Prostate gland (tissue), 2 donors: Measurements from ENCODE around the gene GBGT1.

Experiments used
- CTCF ChIP-seq, 4 experiments: fragments of 200-600 bp in 2 of 4; fragments of 450-650 bp in 2 of 4; sonication (generic) in 2 of 4; IDR thresholded peaks; 1 replicate in 3 of 4; 2 replicates in 1 of 4; pipeline ENCODE4 v1.5.1; 2016 to 2019; ENCODE audit warnings: antibody characterized with exemption in 4 of 4, mild to moderate bottlenecking in 2 of 4, moderate library complexity in 2 of 4
- POLR2A ChIP-seq: fragments of 450-650 bp; IDR thresholded peaks from one replicate; pipeline ENCODE4 v1.6.1; 2016; ENCODE audit warnings: antibody characterized with exemption, mild to moderate bottlenecking

DNA sequence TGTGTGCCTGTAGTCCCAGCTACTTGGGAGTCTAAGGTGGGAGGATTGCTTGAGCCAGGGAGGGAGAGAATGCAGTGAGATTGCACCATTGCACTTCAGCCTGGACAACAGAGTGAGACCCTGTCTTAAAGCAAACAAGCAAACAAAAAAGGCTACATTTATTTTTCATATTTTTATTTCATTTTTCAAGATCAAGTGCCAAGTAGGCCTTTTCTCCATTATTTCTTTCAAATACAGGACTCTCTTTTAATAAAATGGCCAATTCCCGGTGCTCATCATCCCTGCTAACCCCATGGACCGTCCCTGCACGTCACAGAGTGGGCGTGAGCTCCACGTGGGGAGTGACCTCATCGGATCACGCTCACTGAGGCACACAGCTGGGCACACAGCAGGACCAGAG is 9.3 kb upstream of the GBGT1 start:
- TF ChIP-seq POLR2A, result no peak
- TF ChIP-seq CTCF (IDR thresholded peaks at IDR 0.05), result no peak
